ENCODE data around the gene ZNF385A.
"Not testable (repeated sequence)": the region's sequence is repeated elsewhere in the genome, so short reads cannot be mapped to it uniquely, and the experiment has no call there.

The ZNF385A gene

DNA sequence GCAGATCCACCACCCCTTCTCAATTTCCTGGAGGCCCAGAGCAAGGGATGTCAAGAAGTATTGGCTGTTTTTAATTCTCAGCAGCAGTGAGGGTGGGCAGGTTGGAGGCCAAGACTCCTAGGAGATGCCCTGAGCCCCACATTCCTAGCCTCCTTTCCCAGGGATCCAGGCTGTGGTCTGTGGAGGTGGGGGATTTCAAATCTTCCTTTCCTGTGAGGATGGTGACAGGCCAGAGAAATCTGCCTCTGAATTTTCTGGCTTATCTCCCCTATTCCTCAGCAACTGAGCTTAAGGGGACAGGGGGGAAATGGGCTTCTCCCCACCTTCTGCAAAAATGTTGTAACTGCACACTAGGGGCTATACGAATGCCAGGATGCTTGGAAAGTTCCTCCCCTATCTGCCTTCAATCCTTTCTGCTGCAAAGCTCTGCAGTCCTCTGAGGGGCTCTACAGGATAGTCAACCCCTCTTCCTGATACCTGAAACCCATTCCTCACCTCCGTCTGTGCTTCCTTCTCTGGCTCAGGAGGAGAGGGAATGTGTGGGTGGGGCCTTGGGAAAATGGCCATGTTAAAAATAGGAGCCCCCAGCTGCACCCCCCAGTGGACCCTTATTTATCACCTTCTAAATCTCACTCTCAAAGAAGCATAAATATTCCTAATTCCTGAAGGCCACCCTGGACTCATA is 26.9 kb downstream of the ZNF385A start:
- FAIRE-seq: no peak
- DNase-seq (ENCODE audit: low spot score): no peak

DNA sequence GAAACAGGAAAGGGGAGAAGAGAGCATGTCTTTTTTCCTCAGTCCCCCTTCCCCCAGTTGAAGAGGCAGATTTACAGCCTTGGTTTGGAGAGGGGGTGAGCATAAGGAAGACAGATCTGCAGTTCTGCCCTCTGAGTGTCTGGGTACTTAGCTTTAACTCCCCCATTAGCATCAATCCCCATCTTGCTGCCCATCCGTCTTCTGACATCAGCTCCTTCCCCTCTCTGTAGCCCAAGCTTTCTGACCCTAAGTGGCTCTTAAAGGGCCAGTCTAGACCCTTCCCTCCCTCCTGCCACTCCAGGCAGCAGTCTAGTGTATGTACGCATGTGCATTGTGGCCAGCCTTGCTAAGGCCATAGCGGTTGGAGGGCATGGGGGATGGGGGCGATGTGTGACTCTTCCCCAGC is 27.6 kb downstream of the ZNF385A start:
- DNase-seq (ENCODE audit: low spot score): no peak
- no peak for FAIRE-seq

DNA sequence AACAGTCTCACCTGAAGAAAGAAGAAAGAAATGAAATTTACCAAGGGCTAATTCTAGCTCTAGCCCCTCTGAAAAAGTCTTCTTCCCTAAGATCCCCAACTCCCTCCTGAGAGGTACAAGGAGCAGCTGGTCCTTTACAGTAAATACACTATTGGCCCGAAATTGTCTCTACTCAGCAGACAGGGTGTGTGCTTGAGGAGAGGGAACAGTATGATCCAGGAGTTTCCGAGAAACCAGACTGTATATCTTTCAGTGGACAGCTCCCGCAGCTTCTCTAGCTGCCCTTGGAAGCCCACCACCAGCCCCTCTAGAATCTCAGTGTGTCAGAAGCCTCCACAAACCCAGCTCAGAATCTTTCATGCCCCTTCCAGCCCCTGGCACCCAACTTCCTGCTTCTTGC is 28.3 kb downstream of the ZNF385A start:
- no peak for DNase-seq (ENCODE audit: low spot score)
- no peak for FAIRE-seq

DNA sequence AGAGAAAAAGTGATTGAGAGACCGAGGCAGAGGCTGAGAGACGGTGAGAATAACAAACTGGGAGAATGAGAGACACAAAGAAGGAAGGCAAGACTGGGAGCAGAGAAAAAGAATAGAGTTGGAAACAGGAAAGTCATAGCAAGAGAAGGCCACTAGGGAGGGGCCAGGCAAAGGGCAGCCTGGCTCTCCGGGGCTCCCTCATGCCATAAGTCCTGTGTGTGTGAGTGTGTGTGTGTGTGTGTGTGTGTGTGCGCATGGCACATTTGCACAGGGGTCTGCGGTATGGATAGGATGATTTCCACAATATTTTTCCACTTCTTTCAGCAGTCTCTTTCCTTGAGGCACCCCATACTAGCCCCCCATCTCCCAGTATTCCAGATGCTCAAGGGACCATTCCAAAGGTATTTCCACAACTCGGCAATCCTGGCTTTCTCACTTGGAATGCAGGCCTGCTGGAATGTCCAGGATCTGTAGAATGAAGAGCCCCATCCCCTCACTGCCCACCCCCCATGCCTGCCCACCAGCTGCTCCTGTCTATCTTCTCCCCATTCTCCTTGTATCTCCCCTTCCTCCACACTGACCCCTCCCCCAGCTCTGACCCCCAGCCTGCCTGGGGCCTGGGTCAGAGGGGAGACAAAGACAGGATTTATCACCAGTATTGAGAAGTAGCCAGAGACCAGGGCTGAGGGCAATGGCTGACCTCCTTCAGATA is 29.3 kb downstream of the ZNF385A start:
- FAIRE-seq (no peak), DNase-seq (ENCODE audit: low spot score) (no peak)

DNA sequence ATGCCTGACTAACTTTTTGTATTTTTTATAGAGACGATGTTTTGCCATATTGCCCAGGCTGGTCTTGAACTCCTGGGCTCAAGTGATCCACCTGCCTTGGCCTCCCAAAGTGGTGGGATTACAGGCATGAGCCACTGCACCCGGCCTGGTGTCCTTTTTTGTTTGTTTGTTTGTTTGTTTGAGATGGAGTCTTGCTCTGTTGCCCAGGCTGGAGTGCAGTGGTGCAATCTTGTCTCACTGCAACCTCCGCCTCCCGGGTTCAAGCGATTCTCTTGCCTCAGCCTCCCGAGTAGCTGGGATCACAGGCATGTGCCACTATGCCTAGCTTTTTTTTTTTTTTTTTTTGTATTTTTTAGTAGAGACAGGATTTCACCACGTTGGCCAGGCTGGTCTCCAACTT is 30.3 kb downstream of the ZNF385A start:
- not testable (repeated sequence) for DNase-seq (ENCODE audit: low spot score); FAIRE-seq

DNA sequence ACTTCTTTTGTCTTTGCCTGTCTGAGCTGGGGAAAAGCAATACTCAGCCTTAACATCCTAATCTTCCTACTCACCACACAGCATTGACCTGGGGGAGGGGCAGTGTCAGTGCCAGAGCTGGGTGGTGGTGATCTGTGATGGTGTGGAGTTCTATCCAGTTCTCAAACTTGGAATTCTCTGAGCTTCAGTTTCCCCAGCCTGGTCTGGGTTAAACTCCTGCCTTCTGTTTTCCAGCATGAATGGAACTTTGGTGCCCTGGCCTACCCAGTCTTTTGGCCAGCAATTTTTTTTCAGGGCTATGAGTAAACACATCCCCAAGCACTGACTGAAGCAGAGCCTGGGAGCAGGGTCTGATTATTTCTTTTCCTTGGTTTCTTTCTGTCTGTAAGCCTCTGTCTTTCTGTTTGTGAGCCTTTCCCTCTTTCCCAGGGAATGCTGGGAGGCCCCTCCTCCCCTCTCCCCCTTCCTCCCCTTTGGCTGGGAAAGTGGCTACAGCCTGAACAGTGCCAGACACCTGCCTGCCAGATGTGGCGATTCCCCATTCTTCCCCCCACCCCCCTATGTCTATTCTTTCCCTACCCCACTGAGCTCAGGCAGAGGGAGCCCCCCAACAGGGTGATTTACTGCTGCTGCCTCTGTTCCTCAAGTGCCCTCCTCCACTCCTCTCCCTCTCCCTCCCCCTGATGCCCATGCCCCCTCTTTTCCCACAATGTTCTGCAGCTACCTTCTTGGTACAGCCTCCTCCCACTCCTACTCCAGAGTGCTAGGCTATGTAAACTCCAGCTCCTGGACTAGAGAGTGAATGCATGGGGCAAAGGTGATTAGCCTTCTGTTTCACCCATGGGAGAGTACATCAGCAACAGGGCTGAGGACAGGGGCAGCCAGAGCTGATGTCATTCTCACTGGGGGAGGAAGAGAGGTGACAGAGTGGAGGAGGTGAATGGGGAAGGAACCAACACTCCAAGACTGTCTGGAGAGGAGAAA is 31.4 kb downstream of the ZNF385A start:
- FAIRE-seq: no peak
- no peak for DNase-seq (ENCODE audit: low spot score)

DNA sequence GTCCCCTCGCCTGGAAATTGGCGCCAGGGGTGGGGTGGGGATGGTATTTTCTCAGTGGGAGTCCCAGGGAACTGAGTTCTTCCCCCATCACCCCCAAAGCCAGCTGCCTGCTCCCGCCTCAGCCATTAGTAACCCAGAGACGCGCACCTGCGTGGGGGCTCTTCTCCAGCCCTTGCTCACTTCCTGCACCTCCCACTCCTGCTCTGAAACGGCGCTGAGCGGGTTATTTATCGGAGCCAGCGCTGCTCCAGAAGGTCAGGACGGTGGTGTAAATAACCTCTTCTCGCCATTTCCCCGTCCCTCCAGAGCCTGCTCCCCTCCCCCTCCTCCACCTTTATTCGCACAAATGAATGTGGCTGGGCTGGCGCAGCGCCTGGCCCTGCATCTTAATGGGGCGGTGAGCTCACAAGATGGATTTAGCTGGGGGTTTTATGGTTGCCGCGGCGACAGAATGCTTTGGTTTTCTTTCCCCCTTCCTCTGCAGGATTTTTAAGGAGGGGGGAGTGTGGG is 32.5 kb downstream of the ZNF385A start:
- FAIRE-seq (no peak), DNase-seq (ENCODE audit: low spot score) (no peak)

DNA sequence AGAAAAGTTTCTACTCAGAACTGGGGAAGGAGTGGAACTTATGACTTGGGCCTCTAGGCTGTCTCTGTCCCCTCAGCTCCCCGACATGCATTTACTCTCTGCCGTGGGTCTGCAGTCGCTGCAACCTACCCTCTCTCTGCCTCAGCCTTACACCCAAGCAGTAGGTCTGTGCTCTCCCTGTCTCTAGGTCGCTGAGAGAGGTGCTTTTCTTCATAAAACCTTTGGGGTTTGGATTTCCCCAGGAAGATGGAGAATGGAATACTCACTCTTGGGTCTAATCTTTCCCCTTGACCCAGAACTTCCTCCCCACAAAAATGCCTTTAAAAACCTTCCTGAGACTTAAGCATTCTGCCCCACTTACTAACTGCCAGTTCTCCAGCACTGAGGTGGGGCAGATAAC is 33.2 kb downstream of the ZNF385A start:
- no peak for FAIRE-seq
- DNase-seq (ENCODE audit: low spot score): no peak

DNA sequence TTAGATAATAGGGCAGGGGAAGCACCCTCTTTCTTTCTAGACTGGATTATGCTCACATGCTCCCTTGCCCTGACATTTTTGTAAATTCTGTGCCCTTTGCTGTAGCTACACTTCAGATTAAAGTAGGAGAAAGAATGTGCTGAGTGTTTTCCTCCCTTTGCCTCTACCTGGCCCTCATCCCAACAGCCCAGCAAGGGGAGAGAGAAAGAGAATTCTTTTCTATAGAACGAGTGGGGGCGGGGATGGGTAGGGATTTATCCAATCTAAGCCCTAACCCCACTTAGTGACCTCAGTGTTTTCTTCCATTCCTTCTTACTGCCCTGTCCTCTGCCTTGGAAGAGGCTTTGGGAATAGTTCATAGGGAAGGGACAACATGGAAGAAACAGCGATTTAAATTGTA is 33.8 kb downstream of the ZNF385A start:
- FAIRE-seq (no peak), DNase-seq (ENCODE audit: low spot score) (no peak)

DNA sequence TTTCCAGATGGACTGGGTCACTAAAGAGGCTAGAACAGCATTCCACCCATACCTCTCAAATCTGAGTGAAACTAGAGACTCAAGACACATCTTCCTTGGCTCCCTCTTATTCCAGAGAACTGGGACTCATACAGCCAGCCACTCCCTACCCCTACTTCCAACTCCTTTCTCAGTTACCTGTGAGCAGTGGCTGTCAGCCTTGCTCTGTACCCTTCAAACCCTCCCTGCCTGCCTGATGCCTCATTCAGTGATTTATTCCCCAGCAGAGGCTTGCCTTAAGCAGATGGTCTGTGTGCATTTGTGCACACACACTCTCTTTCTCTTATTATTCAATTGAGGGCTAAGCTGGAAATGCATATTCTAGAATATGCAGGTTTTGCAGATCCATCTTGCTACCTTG is 34.9 kb downstream of the ZNF385A start:
- FAIRE-seq (no peak), DNase-seq (ENCODE audit: low spot score) (no peak)

DNA sequence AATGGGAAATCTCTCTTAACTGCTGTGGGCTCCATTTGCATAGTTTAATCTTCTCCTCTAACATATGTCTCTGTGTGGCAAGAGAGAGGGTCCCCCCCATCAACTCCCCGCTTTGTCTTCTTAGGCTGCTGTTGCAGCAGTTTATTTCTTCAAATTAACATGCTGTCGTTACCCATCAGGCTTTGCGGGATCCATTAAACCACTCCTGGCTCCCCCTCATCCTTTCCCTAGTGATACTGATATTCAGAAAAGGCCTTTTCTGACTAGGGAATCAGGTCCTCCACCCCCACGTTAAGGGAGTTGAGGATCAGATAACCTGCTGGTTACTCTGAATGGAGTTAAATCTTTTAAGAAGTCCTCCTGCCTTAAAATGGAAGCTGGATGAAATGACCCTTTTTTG is 35.5 kb downstream of the ZNF385A start:
- no peak for FAIRE-seq

DNA sequence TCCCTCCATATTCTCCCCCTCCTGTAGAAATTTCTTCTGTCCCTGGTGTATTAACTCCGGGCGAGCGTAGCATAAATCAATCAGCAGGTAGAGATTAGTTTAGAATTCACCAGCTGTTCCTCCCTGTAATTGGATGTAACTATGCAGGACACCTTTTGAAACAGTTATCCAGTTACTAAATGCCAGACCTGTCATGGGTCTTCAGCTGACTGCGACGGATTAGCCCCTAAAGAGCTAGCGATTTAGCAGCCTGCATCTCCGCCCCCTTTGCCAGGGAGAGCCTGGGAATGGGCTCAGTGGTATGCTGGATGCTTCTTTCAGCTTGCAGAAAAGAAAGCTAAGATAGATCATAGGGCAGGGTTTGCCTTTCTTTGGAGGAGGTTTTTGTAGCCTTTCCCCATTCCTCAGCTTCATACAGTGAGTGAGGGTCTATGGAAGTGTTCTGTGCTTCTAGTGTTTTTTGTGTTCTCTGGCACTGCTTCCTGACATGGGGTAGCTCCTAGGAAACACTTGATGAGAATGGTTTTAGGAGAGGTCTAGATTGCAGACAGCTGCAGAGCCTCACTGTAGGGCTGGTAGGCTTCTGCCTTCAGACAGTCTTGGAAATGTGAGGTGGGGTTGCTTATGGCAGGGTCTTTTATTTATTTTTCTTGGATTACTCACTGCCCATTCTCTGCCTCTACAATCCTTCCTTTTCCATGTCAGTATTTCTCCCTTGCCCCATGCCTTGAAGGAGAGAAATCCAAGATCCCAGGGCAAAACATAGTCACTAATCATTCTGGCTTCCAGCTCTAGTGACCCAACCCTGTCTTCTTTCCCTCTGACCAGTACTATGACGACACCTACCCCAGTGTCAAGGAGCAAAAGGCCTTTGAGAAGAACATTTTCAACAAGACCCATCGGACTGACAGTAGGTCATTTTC is 42.9 kb downstream of the ZNF385A start:
- FAIRE-seq: no peak
- DNase-seq (ENCODE audit: low spot score): no peak

More for the DNA sequence above, 35.5 kb downstream of the ZNF385A start:
- DNase-seq (ENCODE audit: low spot score): no peak

DNA sequence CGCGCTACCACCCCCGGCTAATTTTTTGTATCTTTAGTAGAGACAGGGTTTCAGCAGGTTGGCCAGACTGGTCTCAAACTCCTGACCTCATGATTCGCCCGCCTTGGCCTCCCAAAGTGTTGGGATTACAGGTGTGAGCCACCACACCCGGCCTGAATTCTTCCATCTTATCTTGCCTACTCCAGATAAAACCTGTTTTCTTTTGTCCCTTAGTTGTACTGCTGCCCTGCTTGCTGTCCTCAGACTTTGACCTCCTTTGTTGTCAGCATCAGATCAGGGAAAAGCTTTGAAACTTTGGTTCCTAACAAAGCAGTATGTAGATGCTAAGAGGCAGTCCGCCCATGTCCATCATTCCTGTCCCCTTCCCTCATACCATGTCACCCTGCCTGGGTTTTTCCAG is 43.7 kb downstream of the ZNF385A start:
- FAIRE-seq: no peak

DNA sequence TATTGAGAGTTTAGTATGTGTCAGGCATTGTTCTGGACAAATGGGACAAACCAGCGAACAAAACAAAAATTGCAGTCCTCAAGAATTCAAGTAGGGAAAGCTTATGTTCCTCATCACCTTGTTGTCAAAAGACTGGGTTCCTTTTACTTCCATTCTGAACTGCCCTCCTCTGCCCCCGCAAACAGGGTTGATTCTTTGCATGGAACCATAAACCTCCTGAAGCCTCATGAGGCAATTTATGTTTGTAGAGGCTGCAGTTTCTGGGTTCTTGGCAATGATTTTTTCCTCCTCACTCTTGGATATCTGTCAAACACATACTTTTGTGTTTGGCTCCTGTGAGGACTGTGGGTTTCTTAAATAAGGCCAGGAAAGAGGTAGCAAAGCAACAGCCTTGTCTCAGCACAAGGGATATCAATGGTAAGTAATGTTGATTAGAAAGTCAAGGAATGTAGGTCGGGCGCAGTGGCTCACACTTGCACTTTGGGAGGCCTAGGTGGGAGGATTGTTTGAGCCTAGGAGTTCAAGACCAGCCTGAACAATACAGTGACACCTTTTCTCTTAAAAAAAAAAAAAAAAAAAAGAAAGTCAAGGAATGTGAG is 45.7 kb downstream of the ZNF385A start:
- no peak for FAIRE-seq

More for the DNA sequence above, 43.7 kb downstream of the ZNF385A start:
- DNase-seq (ENCODE audit: low spot score): no peak

DNA sequence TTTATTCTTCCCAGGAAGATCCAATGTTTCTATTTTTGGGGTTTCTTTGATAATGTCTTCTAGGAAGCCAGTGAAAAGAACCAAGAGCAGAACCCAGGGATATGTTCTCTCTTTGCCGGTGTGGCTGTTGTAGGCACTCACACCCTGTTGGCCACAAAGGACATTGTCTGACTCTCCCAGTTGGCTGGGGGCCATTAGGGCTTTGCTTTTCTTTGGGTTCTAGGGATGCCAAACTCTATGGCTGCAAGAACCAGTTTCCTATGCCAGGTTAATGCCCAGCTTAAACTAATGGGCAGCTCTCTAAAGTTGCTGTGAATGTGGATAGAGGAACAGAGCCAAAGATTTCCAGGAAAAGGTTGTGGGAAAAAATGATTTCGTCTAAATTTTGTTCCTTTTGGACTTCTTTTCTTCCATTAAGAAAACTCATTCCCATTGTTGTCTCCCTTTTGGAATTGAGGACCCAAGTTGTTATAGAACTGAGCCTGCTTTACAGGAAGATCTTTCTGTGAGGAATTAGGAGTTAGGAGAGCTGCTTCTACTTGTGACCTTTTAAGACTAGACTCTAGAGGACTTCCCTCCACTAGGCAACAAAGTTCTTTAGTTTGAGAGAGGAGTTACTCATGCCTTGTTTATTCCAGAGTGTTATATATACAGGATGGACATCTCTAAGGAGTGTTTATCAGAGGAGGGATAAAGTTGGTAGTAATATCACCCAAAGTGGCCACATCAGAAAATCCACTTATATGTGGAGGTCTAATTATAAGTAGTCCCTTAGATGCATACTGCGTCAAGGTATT is 46.5 kb downstream of the ZNF385A start:
- DNase-seq (ENCODE audit: low spot score) (no peak), FAIRE-seq (no peak)

More for the DNA sequence above, 45.7 kb downstream of the ZNF385A start:
- no peak for DNase-seq (ENCODE audit: low spot score)

DNA sequence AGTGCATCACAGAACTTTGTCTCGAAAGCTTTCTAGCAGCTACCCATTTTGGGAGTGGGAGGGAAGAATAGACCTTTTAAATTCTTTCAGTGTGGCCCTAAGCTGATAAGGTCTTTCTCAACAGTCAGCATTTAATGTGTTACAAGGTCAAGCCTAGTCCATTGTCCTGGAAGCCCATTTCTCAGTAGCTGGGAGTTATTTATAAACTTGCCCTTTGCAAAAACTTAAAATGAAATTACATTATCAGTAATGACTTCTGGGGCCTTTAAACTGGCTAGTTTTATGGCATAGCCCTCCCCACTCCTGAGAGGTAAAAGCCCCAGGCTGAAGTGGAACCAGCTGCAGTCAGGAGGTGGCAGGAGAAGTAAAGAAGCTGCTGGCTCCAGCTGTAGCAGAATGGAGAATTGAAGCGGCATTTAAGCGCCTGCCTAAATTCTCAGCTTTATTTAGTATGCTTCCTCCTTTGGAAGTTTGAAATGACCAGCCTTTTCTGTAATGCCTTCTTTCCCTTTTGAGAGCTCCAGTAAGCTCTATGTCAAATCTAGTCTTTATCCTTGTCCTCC is 47.2 kb downstream of the ZNF385A start:
- DNase-seq (ENCODE audit: low spot score) (no peak), FAIRE-seq (no peak)

DNA sequence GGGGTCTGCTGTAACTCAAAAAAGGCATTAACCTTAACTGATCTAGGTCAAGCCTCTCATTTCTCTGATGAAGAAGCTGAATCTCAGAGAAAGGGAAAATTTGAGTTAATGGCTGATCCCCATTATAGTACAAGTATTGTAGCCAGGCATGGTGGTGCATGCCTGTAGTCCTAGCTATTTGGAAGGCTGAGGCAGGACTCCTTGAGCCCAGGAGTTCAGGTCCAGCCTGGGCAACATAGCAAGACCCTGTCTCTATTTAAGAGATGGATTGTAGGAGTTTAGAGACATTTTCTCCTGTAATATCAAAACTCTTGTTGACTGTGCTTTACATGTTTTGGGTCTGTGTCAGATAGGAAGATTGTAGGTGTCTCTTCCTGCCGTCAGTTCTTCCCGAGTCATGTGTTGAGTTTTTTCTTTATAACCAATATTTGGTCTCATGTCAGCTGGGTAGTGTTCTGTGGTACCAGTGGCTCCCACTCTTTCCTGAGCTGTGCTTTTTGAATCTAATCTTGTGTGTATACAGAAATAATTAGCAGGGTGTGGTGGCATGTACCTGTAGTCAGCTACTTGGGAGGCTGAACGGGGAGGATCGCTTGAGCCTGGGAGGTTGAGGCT is 51.0 kb downstream of the ZNF385A start:
- no peak for FAIRE-seq
- DNase-seq (ENCODE audit: low spot score): no peak

DNA sequence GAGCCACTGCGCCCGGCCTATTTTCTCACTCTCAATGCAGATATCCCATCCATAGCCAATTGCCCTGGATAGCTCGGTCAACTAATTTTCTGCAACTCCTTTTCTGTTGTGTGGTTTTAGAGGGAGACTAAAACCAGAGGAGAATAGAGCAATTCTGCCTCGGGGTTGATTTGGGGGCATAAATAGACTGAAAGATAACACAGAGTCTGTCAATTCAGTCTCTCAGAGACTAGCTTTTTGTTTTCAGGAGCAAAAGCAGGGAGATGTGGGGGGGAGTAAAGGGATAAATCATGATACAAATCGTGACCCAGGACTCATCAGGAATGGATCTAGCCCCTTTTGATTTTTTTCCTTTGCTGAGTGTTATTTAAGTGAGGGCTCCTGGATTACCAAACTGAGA is 53.1 kb downstream of the ZNF385A start:
- FAIRE-seq (no peak), DNase-seq (ENCODE audit: low spot score) (no peak)

DNA sequence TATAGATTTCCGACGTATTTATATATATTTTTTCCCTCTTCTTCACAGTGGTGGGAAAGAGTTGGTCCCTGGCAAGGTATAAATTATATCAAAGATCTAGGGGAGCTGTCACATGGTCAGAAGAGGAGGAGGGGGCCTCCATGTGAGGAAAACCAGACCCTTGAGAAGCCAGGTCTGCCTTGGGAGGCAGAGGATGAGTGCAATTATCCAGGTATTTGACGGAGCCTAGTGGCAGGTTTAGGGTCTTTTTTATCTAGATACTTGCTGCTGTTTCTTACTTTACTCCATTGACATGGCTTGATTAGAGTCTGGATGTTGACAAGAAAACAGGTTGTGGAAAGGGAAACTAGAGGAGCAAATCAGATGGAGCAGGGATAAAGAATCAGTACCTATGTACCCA is 54.1 kb downstream of the ZNF385A start:
- no peak for DNase-seq (ENCODE audit: low spot score)
- no peak for FAIRE-seq

All from RCC 7860 (cell line).